GM23338 (cell line): Measurements from ENCODE around the gene CSF3. TPM values are rescaled to one million over a fixed set of nuclear protein-coding genes. Genes with fewer than 3 reads are reported as not detected.

Experiments used
- CREB1 ChIP-seq: fragments of 250-450 bp; sonication (Bioruptor Pico); IDR thresholded peaks from 2 replicates; pipeline ENCODE4 v1.5.0; 2020; ENCODE audit warnings: low read depth, mild to moderate bottlenecking, moderate library complexity
- EZH2 ChIP-seq: fragments of 200-600 bp; sonication (generic); IDR thresholded peaks from one replicate; pipeline ENCODE4 v1.8.0; 2017; ENCODE audit warnings: antibody characterized with exemption, mild to moderate bottlenecking, low read depth; ENCODE audit not compliant: unreplicated experiment
- EZH2phosphoT487 ChIP-seq: fragments of 200-600 bp; sonication (generic); IDR thresholded peaks from one replicate; pipeline ENCODE4 v1.8.1; 2018; ENCODE audit warnings: antibody characterized with exemption; ENCODE audit not compliant: unreplicated experiment
- JUNB ChIP-seq: IDR thresholded peaks from one replicate; pipeline ENCODE4 v1.6.1; 2016; ENCODE audit warnings: antibody characterized with exemption; ENCODE audit not compliant: unreplicated experiment
- NANOG ChIP-seq: IDR thresholded peaks from 2 replicates; pipeline ENCODE4 v1.6.1; 2016; ENCODE audit warnings: antibody characterized with exemption, borderline replicate concordance
- POLR2AphosphoS5 ChIP-seq: IDR thresholded peaks from 2 replicates; pipeline ENCODE4 v1.6.1; 2016; ENCODE audit warnings: antibody characterized with exemption, low read depth
- STAT1 ChIP-seq: IDR thresholded peaks from one replicate; pipeline ENCODE4 v1.6.1; 2016; ENCODE audit warnings: antibody characterized with exemption; ENCODE audit not compliant: unreplicated experiment
- ZNF331 ChIP-seq: fragments of 250-450 bp; sonication (Bioruptor Pico); IDR thresholded peaks from 2 replicates; pipeline ENCODE4 v1.5.0; 2020; ENCODE audit warnings: low read depth, mild to moderate bottlenecking, moderate library complexity
- ZNF462 ChIP-seq: fragments of 250-450 bp; sonication (Bioruptor Pico); IDR thresholded peaks from 2 replicates; pipeline ENCODE4 v1.5.0; 2020; ENCODE audit warnings: mild to moderate bottlenecking, moderate library complexity
- polyA plus RNA-seq: library from polyadenylated mRNA; unstranded; fragments of >200 nt; fragmentation: Nextera tagmentation; extraction: Ambion mirVana; gene quantifications from 2 replicates; pipeline ENCODE4 v1.2.1, GENCODE V29; 2016
- total RNA-seq: library from RNA; depleted of rRNA; stranded (reverse); fragments of >200 nt; shearing (Covaris generic); gene quantifications from 2 replicates; pipeline ENCODE4 v1.2.3, GENCODE V29; 2014
- TF ChIP-seq, protein P1 (sequence below), 2 experiments: fragments of 200-600 bp in 1 of 2; sonication (generic) in 1 of 2; conservative IDR thresholded peaks; 2 replicates each; pipeline versions ENCODE4 v1.5.1 to v1.6.1; 2016 to 2017; ENCODE audit warnings: antibody characterized with exemption in 2 of 2, low read depth in 2 of 2, mild to moderate bottlenecking in 2 of 2, moderate library complexity in 1 of 2

Gene CSF3
- total and polyA plus RNA-seq, 2 experiments from 2014 or later: not detected

DNA sequence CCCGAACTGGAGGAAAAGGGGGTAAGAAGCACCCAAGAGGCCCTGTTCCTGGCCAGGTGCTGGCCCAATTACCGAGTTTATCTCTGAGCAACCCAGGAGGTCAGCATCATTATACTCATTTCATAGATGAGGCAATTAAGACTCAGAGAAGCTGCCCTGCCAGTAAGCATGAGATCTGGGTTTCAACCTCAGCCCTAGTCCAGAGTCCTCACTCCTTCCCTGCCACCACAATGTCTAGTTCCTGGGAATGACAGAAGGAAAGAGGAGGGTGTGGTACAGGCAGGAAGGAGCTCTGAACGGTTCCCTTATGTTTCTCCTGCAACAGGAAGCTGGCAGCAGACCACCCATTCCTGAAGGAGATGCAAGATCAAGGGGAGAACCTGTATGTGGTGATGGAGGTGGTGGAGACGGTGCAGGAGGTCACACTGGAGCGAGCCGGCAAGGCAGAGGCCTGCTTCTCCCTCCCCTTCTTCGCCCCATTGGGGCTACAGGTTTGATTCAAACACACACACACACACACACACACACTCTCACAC, 45.0 kb upstream of the CSF3 start (continued):
- TF ChIP-seq ZNF462 (CRISPR knock-in tag) (no peak), STAT1 (no peak), CREB1 (CRISPR knock-in tag) (no peak), POLR2AphosphoS5 (no peak), EZH2 (no peak), ZNF331 (CRISPR knock-in tag) (no peak), NANOG (no peak), JUNB (no peak), EZH2phosphoT487 (no peak)
- TF ChIP-seq, protein P1, sequence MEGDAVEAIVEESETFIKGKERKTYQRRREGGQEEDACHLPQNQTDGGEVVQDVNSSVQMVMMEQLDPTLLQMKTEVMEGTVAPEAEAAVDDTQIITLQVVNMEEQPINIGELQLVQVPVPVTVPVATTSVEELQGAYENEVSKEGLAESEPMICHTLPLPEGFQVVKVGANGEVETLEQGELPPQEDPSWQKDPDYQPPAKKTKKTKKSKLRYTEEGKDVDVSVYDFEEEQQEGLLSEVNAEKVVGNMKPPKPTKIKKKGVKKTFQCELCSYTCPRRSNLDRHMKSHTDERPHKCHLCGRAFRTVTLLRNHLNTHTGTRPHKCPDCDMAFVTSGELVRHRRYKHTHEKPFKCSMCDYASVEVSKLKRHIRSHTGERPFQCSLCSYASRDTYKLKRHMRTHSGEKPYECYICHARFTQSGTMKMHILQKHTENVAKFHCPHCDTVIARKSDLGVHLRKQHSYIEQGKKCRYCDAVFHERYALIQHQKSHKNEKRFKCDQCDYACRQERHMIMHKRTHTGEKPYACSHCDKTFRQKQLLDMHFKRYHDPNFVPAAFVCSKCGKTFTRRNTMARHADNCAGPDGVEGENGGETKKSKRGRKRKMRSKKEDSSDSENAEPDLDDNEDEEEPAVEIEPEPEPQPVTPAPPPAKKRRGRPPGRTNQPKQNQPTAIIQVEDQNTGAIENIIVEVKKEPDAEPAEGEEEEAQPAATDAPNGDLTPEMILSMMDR (conservative IDR thresholded peaks at IDR 0.05; ENCODE audit: low read depth in 2 of 2): no peak
